Measurements from ENCODE around the gene YPEL2.

Gene YPEL2

GRCh38 chr17:59327981-59328290 lies 3.5 kb upstream of the YPEL2 start:
- no peaks in the 10 kb centered on the region for H3K36me3 ChIP-seq (ENCODE audit: insufficient read depth, low read length)
- H2AFZ ChIP-seq (ENCODE audit: low read depth, low read length) = no peak overlapping the region
- H3K9me3 ChIP-seq (ENCODE audit: insufficient read depth, low read length, severe bottlenecking) = no peaks in the 10 kb centered on the region
- peaks cover 3% of the 10 kb centered on the region; the same call in 1 of the 2 replicates for H4K20me1 ChIP-seq (ENCODE audit: insufficient read depth, low read length)
- H3K27ac ChIP-seq (ENCODE audit: low read length) = no peak overlapping the region
- no peak overlapping the region for H3K4me3 ChIP-seq (ENCODE audit: low read depth in 1 of 2, low read length in 2 of 2)
- no peak overlapping the region for H3K4me2 ChIP-seq (ENCODE audit: insufficient read depth, low read length)
- no peak overlapping the region for H3K9ac ChIP-seq (ENCODE audit: low read depth, low read length)
- no peaks in the 10 kb centered on the region for H3K79me2 ChIP-seq (ENCODE audit: insufficient read depth, low read length)
- DNase-seq (no peak), ATAC-seq (ENCODE audit: insufficient read depth, low read depth) (no peak)
- TF ChIP-seq EZH2 (IDR thresholded peaks at IDR 0.05; ENCODE audit: borderline replicate concordance, low read depth, low read length, severe bottlenecking) (no peak), CTCF (IDR thresholded peaks at IDR 0.05; ENCODE audit: borderline replicate concordance, extremely low read depth, low read length, poor library complexity, severe bottlenecking) (no peak)
- H3K27me3 ChIP-seq (ENCODE audit: insufficient read depth, low read length, poor library complexity) = peaks cover 11% of the 10 kb centered on the region
- peaks cover 12% of the 10 kb centered on the region for H3K4me1 ChIP-seq (ENCODE audit: insufficient read depth, low read length)

GRCh38 chr17:59328601-59329000 lies 2.9 kb upstream of the YPEL2 start:
- DNase-seq (no peak), ATAC-seq (ENCODE audit: insufficient read depth, low read depth) (no peak)
- Histone ChIP-seq H4K20me1 (ENCODE audit: insufficient read depth, low read length) (peaks cover 7% of the 10 kb centered on the region; the same call in 1 of the 2 replicates), H3K27me3 (ENCODE audit: insufficient read depth, low read length, poor library complexity) (peaks cover 18% of the 10 kb centered on the region), H3K79me2 (ENCODE audit: insufficient read depth, low read length) (no peaks in the 10 kb centered on the region), H3K9me3 (ENCODE audit: insufficient read depth, low read length, severe bottlenecking) (no peaks in the 10 kb centered on the region), H3K4me2 (ENCODE audit: insufficient read depth, low read length) (no peak overlapping the region), H3K4me1 (ENCODE audit: insufficient read depth, low read length) (peaks cover 18% of the 10 kb centered on the region), H3K9ac (ENCODE audit: low read depth, low read length) (no peak overlapping the region), H3K27ac (ENCODE audit: low read length) (no peak overlapping the region), H3K4me3 (ENCODE audit: low read depth in 1 of 2, low read length in 2 of 2) (no peak overlapping the region), H2AFZ (ENCODE audit: low read depth, low read length) (no peak overlapping the region), H3K36me3 (ENCODE audit: insufficient read depth, low read length) (no peaks in the 10 kb centered on the region)
- no peak for TF ChIP-seq CTCF (IDR thresholded peaks at IDR 0.05; ENCODE audit: borderline replicate concordance, extremely low read depth, low read length, poor library complexity, severe bottlenecking)
- TF ChIP-seq EZH2 (IDR thresholded peaks at IDR 0.05; ENCODE audit: borderline replicate concordance, low read depth, low read length, severe bottlenecking) = no peak

- DNase-seq (peak; percentile 19), ATAC-seq (ENCODE audit: insufficient read depth, low read depth) (no peak)
- H3K36me3 ChIP-seq (ENCODE audit: insufficient read depth, low read length) = no peaks in the 10 kb centered on the region
- peaks cover 25% of the 10 kb centered on the region for H3K27me3 ChIP-seq (ENCODE audit: insufficient read depth, low read length, poor library complexity)
- H3K79me2 ChIP-seq (ENCODE audit: insufficient read depth, low read length) = no peaks in the 10 kb centered on the region
- peak; percentile 72 for TF ChIP-seq CTCF (IDR thresholded peaks at IDR 0.05; ENCODE audit: borderline replicate concordance, extremely low read depth, low read length, poor library complexity, severe bottlenecking)
- TF ChIP-seq EZH2 (IDR thresholded peaks at IDR 0.05; ENCODE audit: borderline replicate concordance, low read depth, low read length, severe bottlenecking) = no peak
- no peak overlapping the region for H3K9ac ChIP-seq (ENCODE audit: low read depth, low read length)
- H3K4me1 ChIP-seq (ENCODE audit: insufficient read depth, low read length) = peaks cover 19% of the 10 kb centered on the region
- H3K27ac ChIP-seq (ENCODE audit: low read length) = no peak overlapping the region
- H3K4me2 ChIP-seq (ENCODE audit: insufficient read depth, low read length) = no peak overlapping the region
- H4K20me1 ChIP-seq (ENCODE audit: insufficient read depth, low read length) = peaks cover 13% of the 10 kb centered on the region
- H3K4me3 ChIP-seq (ENCODE audit: low read depth in 1 of 2, low read length in 2 of 2) = no peak overlapping the region
- no peaks in the 10 kb centered on the region for H3K9me3 ChIP-seq (ENCODE audit: insufficient read depth, low read length, severe bottlenecking)
- H2AFZ ChIP-seq (ENCODE audit: low read depth, low read length) = no peak overlapping the region
These were observed 2.0 kb upstream of the YPEL2 start for GRCh38 chr17:59329176-59330052.

Measured in DND-41 (cell line).